IPS-15b (cell line): ENCODE results near the gene MZT1.

Experiments
- H3K27me3 ChIP-seq: one replicate; pipeline ENCODE4 v1.6.1; 2013; ENCODE audit warnings: low read length; ENCODE audit not compliant: control insufficient read depth, insufficient read depth
- H3K36me3 ChIP-seq: one replicate; pipeline ENCODE4 v1.6.1; 2013; ENCODE audit warnings: low read length; ENCODE audit not compliant: control insufficient read depth, insufficient read depth
- H3K4me1 ChIP-seq: one replicate; pipeline ENCODE4 v1.6.1; 2013; ENCODE audit warnings: mild to moderate bottlenecking, low read length; ENCODE audit not compliant: control insufficient read depth, insufficient read depth
- H3K4me3 ChIP-seq: one replicate; pipeline ENCODE4 v1.5.1; 2013; ENCODE audit warnings: low read depth, low read length
- H3K9ac ChIP-seq: one replicate; pipeline ENCODE4 v1.6.1; 2013; ENCODE audit warnings: low read depth, mild to moderate bottlenecking, low read length
- H3K9me3 ChIP-seq: one replicate; pipeline ENCODE4 v1.6.1; 2013; ENCODE audit warnings: mild to moderate bottlenecking, low read length; ENCODE audit not compliant: control insufficient read depth, insufficient read depth

MZT1 gene

GRCh38 chr13:72727417-72728289 lies at the start of gene MZT1, which contains the start of gene BORA:
MZT1 (minus strand) TSS chr13:72727629; CDS start chr13:72727602, 27 bp downstream.
BORA (plus strand) TSS chr13:72727923; CDS start chr13:72728941, 1,018 bp downstream.
- H3K4me3 ChIP-seq, result peak within 1 kb of the TSS; percentile 94
- H3K36me3 ChIP-seq, result peaks cover 5% of the 10 kb centered on the region
- no peaks in the 10 kb centered on the region for H3K4me1 ChIP-seq
- peak within 1 kb of the TSS; percentile 67 for H3K9ac ChIP-seq
- H3K27me3 ChIP-seq, result no peaks in the 10 kb centered on the region
- H3K9me3 ChIP-seq, result no peaks in the 10 kb centered on the region

- peaks cover 8% of the 10 kb centered on the region for H3K36me3 ChIP-seq
Measured at GRCh38 chr13:72774019-72774418, 46.6 kb upstream of the MZT1 start.

GRCh38 chr13:72763411-72763810 lies 36.0 kb upstream of the MZT1 start:
- Histone ChIP-seq H3K9me3 (no peaks in the 10 kb centered on the region), H3K27me3 (no peaks in the 10 kb centered on the region), H3K4me1 (no peaks in the 10 kb centered on the region), H3K4me3 (no peak overlapping the region), H3K36me3 (peaks cover 18% of the 10 kb centered on the region), H3K9ac (no peak overlapping the region)

More at GRCh38 chr13:72774019-72774418, 46.6 kb upstream of the MZT1 start:
- no peak overlapping the region for H3K4me3 ChIP-seq
- H3K9ac ChIP-seq, result no peak overlapping the region
- no peaks in the 10 kb centered on the region for H3K4me1 ChIP-seq
- no peaks in the 10 kb centered on the region for H3K27me3 ChIP-seq
- H3K9me3 ChIP-seq, result no peaks in the 10 kb centered on the region

- H3K4me1 ChIP-seq, result no peaks in the 10 kb centered on the region
- no peaks in the 10 kb centered on the region for H3K27me3 ChIP-seq
- H3K9me3 ChIP-seq, result no peaks in the 10 kb centered on the region
- no peak overlapping the region for H3K4me3 ChIP-seq
- H3K9ac ChIP-seq, result no peak overlapping the region
- peaks cover 9% of the 10 kb centered on the region for H3K36me3 ChIP-seq
Measured at GRCh38 chr13:72760189-72760588, 32.8 kb upstream of the MZT1 start.

GRCh38 chr13:72757792-72758535 lies 30.5 kb upstream of the MZT1 start:
- Histone ChIP-seq H3K36me3 (peaks cover 2% of the 10 kb centered on the region), H3K4me3 (no peak overlapping the region), H3K9ac (no peak overlapping the region), H3K27me3 (no peaks in the 10 kb centered on the region), H3K4me1 (no peaks in the 10 kb centered on the region), H3K9me3 (no peaks in the 10 kb centered on the region)

- Histone ChIP-seq H3K9me3 (no peaks in the 10 kb centered on the region), H3K36me3 (no peaks in the 10 kb centered on the region), H3K9ac (no peak overlapping the region)
Measured at GRCh38 chr13:72754111-72754510, 26.7 kb upstream of the MZT1 start.

GRCh38 chr13:72751220-72751619 lies 23.8 kb upstream of the MZT1 start:
- H3K27me3 ChIP-seq, result no peaks in the 10 kb centered on the region
- no peaks in the 10 kb centered on the region for H3K9me3 ChIP-seq
- no peak overlapping the region for H3K4me3 ChIP-seq
- H3K4me1 ChIP-seq, result no peaks in the 10 kb centered on the region
- H3K9ac ChIP-seq, result no peak overlapping the region
- H3K36me3 ChIP-seq, result peaks cover 6% of the 10 kb centered on the region

More at GRCh38 chr13:72754111-72754510, 26.7 kb upstream of the MZT1 start:
- no peaks in the 10 kb centered on the region for H3K27me3 ChIP-seq
- no peaks in the 10 kb centered on the region for H3K4me1 ChIP-seq
- H3K4me3 ChIP-seq, result no peak overlapping the region

- Histone ChIP-seq H3K27me3 (no peaks in the 10 kb centered on the region), H3K9me3 (no peaks in the 10 kb centered on the region), H3K4me3 (no peak overlapping the region), H3K36me3 (peaks cover 6% of the 10 kb centered on the region), H3K4me1 (no peaks in the 10 kb centered on the region), H3K9ac (no peak overlapping the region)
Measured at GRCh38 chr13:72745260-72745659, 17.8 kb upstream of the MZT1 start.

GRCh38 chr13:72740015-72740414 lies 12.6 kb upstream of the MZT1 start:
- Histone ChIP-seq H3K9me3 (no peaks in the 10 kb centered on the region), H3K27me3 (no peaks in the 10 kb centered on the region), H3K4me1 (no peaks in the 10 kb centered on the region), H3K36me3 (peaks cover 3% of the 10 kb centered on the region), H3K9ac (no peak overlapping the region), H3K4me3 (no peak overlapping the region)

- Histone ChIP-seq H3K4me1 (no peaks in the 10 kb centered on the region), H3K36me3 (peaks cover 3% of the 10 kb centered on the region), H3K27me3 (no peaks in the 10 kb centered on the region), H3K4me3 (no peak overlapping the region), H3K9me3 (no peaks in the 10 kb centered on the region), H3K9ac (no peak overlapping the region)
Measured at GRCh38 chr13:72737033-72737432, 9.6 kb upstream of the MZT1 start.

- Histone ChIP-seq H3K27me3 (no peaks in the 10 kb centered on the region), H3K4me3 (peak overlapping the region; percentile 94), H3K36me3 (peaks cover 5% of the 10 kb centered on the region), H3K9me3 (no peaks in the 10 kb centered on the region), H3K4me1 (no peaks in the 10 kb centered on the region), H3K9ac (peak overlapping the region; percentile 67)
Measured at GRCh38 chr13:72728290-72728605, 819 bp upstream of the MZT1 start.
